ENCODE data around the gene OSBPL5.

The OSBPL5 gene

DNA sequence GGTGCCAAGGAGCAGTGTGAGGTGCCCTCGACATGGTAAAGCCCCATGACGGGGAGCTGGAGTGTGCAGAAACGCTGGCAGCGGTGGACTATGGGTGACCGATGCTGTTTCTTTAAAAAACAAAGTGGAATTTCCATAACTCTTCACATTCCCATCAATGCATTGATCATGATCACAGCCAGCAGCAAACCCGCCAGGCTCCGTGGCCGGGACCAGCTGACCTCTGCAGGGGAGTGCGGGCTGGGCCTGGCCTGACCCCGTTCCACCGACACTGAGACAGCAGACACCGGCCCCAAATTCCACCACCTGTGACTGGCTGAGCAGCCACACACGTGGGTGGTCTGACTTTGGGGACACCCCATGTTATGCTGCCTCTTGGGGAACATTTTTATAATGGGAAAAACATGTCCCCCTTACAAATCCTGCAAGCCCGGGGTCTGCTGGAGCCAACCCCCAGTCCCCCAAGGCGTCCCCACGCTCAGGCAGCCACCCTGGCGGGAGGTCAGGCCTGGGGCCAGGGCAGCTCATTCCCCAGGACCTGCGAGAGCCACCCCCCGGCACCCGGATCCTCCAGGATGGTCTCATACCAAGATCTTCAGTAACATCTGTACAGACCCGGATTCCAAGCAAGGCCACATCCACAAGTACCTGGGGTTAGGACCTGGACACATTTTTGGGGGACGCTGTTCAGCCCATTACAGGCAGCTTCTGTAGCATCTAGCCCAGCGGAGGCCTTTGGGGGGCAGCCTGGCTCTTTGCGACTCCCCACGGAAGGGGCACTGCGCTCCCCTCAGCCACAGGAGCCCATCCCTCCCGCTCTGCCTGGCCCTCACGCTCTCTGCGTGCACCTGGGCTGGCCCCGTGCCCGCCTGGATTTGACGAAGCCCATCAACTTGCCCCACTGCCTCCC is 20.6 kb downstream of the OSBPL5 start:
- TF ChIP-seq, protein P1, sequence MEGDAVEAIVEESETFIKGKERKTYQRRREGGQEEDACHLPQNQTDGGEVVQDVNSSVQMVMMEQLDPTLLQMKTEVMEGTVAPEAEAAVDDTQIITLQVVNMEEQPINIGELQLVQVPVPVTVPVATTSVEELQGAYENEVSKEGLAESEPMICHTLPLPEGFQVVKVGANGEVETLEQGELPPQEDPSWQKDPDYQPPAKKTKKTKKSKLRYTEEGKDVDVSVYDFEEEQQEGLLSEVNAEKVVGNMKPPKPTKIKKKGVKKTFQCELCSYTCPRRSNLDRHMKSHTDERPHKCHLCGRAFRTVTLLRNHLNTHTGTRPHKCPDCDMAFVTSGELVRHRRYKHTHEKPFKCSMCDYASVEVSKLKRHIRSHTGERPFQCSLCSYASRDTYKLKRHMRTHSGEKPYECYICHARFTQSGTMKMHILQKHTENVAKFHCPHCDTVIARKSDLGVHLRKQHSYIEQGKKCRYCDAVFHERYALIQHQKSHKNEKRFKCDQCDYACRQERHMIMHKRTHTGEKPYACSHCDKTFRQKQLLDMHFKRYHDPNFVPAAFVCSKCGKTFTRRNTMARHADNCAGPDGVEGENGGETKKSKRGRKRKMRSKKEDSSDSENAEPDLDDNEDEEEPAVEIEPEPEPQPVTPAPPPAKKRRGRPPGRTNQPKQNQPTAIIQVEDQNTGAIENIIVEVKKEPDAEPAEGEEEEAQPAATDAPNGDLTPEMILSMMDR (IDR thresholded peaks at IDR 0.05; ENCODE audit: insufficient read depth, low read length, missing control alignments): no peak
- DNase-seq (ENCODE audit: low read depth, low spot score): no peak
- CTCF ChIA-PET: interaction anchor here (1.0 kb wide), 1 partner anchor 53 kb away, joined by 3 read pairs; no protein-coding TSS in a partner anchor
- no peak overlapping the region for H3K4me3 ChIP-seq (ENCODE audit: low read depth, low read length)
- POLR2A ChIA-PET: interaction anchor here (0.6 kb wide), 1 partner anchor 219 kb away, joined by 5 read pairs; no protein-coding TSS in a partner anchor

DNA sequence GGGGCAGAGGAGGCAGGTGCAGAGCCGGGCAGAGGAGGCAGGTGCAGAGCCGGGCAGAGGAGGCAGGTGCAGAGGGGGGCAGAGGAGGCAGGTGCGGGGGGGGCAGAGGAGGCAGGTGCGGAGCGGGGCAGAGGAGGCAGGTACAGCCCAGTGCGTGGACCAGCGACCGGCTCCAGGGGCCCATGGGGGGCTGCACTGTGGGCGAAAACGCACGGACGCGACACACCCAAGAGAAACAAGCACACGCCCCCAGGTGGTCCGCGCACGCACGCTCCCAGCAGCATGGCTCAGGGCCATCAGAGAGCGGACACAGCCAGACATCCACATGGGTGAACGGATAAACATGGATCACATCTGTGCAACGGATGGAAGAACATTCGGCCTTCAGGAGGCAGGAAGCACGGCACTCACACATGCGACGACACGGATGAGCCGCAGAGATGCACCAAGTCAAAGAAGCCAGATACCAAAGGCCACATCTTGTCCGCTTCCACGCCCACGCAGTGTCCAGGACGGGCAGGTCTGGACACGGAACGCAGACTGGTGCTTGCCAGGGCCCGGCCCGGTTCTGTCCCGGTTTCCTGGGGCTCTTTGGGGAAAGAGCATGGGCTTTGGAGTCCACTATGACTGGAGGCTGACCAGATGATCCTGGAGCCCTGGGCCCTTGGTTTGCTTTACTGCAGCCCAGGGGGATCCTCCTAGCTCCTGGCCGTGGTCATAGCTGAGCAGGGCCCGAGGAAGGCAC is 21.8 kb downstream of the OSBPL5 start:
- ChIA-PET POLR2A (no interaction called here), CTCF (interaction anchor here (1.0 kb wide), 1 partner anchor 52 kb away, joined by 3 read pairs; no protein-coding TSS in a partner anchor)
- no peak overlapping the region for H3K4me3 ChIP-seq (ENCODE audit: low read depth, low read length)
- TF ChIP-seq, protein P1 (IDR thresholded peaks at IDR 0.05; ENCODE audit: insufficient read depth, low read length, missing control alignments): no peak
- no peak for DNase-seq (ENCODE audit: low read depth, low spot score)

DNA sequence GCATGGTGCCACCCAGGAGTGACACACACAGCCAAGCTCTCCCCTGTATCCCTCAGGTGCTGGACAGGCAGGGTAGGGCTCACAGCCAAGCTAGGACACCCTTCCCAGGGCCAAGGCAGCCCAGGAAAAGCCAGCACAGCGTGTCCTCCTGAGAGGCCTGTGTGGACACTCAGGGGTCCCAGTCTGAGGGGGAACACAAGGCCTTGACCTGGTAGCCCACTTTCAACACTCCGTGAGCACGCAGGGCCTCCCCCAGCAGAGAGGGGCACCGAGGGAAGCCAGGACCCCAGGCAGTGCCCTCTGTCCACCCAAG is 24.9 kb downstream of the OSBPL5 start:
- no peak for DNase-seq (ENCODE audit: low read depth, low spot score)
- TF ChIP-seq, protein P1 (IDR thresholded peaks at IDR 0.05; ENCODE audit: insufficient read depth, low read length, missing control alignments): no peak
- no peak overlapping the region for H3K4me3 ChIP-seq (ENCODE audit: low read depth, low read length)
- ChIA-PET CTCF (no interaction called here), POLR2A (interaction anchor here (1.3 kb wide), 1 partner anchor 16 kb away, joined by 3 read pairs; no protein-coding TSS in a partner anchor)

DNA sequence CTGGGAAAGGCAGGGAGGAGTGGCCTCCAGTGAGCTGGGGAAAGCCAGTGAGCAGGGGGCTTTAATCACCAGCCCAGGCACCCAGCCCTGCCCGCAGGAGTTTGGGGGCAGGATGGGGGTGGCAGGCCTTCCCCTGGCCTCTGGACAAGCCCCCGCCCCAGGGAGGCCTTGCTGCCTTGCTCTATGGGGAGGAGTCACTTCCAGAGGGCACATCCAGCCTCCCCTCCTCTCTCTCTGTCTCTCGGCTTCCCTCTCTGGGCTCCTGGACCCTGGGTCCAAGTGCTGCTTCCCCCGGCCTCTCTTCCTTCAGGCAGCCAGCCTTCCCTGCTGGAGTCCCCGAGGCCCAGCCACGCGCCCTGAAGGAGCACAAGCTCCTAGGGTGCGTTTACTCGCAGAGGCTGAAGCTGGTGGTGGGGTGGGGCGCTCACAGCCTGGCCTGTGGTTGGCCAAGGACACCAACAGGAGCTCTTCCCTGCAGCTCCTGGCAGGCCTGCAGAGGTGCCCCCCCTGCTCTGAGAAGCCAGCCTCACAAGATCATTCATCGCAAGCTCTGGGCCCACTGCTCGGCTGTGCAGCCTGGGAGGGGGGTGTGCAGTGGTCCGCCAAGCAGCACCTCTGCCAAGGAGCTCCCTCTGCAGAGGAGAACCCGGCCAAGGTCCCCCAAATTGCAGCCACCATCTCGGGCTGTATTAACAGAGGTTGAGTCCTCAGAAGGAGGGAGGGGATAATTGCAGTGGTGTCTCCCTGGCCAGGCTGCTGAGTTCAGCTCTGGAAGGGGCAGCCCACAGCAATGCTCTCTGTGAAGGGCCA is 25.4 kb downstream of the OSBPL5 start:
- CTCF ChIA-PET: no interaction called here
- POLR2A ChIA-PET: interaction anchor here (1.3 kb wide), 1 partner anchor 15 kb away, joined by 3 read pairs; no protein-coding TSS in a partner anchor
- TF ChIP-seq, protein P1 (IDR thresholded peaks at IDR 0.05; ENCODE audit: insufficient read depth, low read length, missing control alignments): no peak
- no peak for DNase-seq (ENCODE audit: low read depth, low spot score)
- no peak overlapping the region for H3K4me3 ChIP-seq (ENCODE audit: low read depth, low read length)

DNA sequence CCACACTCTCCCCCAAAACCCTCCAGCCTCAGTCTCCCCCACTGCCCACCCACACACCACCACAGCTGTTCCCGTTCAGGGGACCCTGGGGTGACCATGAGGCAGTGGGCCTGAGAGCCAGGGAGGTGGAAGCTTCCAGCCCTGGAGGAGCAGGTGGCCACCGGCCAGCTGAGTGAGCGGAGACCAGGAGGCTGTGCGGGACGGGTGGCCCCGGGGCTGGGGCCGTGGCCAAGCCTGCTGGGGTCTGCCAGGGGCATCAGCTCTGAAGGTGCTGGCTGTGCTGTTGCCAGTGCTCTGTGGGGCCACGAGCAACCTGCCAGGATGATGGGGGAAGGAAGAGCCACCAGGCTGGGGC is 26.0 kb downstream of the OSBPL5 start:
- ChIA-PET POLR2A (interaction anchor here (1.3 kb wide), 1 partner anchor 15 kb away, joined by 3 read pairs; no protein-coding TSS in a partner anchor), CTCF (no interaction called here)
- TF ChIP-seq, protein P1 (IDR thresholded peaks at IDR 0.05; ENCODE audit: insufficient read depth, low read length, missing control alignments): no peak
- H3K4me3 ChIP-seq (ENCODE audit: low read depth, low read length): no peak overlapping the region
- no peak for DNase-seq (ENCODE audit: low read depth, low spot score)
